Erythroblast (primary cell): Measurements from ENCODE around the gene SEZ6L.

Experiments used
- GATA1 ChIP-seq: IDR thresholded peaks from 2 replicates; pipeline ENCODE4 v1.6.1; 2011; ENCODE audit warnings: low read depth, mild to moderate bottlenecking, control low read depth, low read length, moderate library complexity
- POLR2A ChIP-seq: IDR thresholded peaks from 2 replicates; pipeline ENCODE4 v1.6.1; 2011; ENCODE audit warnings: mild to moderate bottlenecking, low read length

DNA sequence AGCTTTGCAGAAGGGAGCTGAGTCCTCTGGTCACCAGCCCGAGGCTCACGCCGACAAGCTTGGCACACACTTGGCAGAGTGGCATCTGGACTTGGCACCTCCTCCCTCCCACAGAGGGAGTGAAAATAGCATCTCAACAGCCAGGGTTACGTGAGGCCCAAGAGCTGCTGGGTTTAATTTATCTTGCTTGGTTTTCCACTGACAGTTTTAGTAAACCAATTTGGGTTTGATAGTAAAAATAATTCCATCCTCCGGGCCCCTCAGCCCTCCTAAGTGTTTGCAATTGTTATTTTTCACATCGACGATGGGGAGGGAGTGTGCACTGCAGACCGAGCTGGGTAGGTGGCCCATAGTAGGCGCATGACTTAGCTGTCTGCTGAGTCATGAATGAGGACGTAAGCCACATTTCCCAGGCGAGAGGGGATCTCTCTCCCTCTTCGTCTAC is 152.2 kb downstream of the SEZ6L start:
- TF ChIP-seq POLR2A (no peak), GATA1 (no peak)
